Measurements from ENCODE around the gene CLEC4G.

Gene CLEC4G

DNA sequence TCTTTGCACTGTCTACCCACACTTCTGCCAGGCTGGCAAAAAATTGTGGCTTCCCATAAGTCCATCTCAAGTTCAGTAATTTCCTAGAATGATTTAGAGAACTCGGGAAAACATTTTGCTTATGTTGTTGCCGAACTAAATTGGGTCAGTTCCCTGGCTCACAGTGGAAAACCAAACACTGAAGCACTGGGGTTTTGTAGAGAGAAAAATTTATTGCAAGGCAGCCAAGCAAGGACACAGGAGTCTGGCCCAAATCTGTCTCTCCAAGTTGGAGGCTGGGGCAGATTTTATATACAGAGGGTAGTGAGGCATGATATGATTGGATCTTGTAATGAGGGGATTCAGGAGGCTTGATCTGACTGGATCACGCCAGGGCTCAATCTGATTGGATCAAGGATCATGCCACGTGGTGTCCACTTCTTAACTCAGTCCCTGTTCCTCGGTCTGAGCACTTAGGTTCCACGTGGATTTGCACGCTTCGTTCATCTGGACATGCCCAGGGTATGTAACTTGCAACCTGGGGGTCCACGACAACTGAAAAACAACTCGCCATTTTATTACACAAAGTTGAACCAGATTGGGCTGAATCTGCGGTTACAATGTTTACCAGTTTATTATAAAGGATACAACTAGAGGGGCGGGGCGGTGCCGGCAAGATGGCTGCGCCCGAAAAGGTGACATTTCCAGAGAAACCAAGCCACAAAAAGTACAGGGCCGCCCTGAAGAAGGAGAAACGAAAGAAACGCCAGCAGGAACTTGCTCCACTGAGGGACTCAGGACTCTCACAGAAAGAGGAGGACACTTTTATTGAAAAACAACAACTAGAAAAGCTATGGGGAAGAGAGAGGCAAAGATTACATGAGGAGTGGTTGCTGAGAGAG lies 8.1 kb upstream of the CLEC4G start:
- no peak overlapping the region for H2AFZ ChIP-seq (ENCODE audit: low read depth, low read length)
- H3K79me2 ChIP-seq (ENCODE audit: low read length): no peaks in the 10 kb centered on the region
- peaks cover 72% of the 10 kb centered on the region for H3K27me3 ChIP-seq (ENCODE audit: low read depth, low read length)
- no peaks in the 10 kb centered on the region for H3K36me3 ChIP-seq (replicated peaks; ENCODE audit: low read depth, low read length)
- H3K4me2 ChIP-seq (ENCODE audit: low read length): no peak overlapping the region
- TF ChIP-seq, protein P1, sequence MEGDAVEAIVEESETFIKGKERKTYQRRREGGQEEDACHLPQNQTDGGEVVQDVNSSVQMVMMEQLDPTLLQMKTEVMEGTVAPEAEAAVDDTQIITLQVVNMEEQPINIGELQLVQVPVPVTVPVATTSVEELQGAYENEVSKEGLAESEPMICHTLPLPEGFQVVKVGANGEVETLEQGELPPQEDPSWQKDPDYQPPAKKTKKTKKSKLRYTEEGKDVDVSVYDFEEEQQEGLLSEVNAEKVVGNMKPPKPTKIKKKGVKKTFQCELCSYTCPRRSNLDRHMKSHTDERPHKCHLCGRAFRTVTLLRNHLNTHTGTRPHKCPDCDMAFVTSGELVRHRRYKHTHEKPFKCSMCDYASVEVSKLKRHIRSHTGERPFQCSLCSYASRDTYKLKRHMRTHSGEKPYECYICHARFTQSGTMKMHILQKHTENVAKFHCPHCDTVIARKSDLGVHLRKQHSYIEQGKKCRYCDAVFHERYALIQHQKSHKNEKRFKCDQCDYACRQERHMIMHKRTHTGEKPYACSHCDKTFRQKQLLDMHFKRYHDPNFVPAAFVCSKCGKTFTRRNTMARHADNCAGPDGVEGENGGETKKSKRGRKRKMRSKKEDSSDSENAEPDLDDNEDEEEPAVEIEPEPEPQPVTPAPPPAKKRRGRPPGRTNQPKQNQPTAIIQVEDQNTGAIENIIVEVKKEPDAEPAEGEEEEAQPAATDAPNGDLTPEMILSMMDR (IDR thresholded peaks at IDR 0.05; ENCODE audit: low read depth, low read length): no peak
- TF ChIP-seq EZH2phosphoT487 (IDR thresholded peaks at IDR 0.05; ENCODE audit: low read depth): no peak
- H3K27ac ChIP-seq (ENCODE audit: low read length): no peak overlapping the region
- peaks cover 21% of the 10 kb centered on the region; the same call in 1 of the 2 replicates for H4K20me1 ChIP-seq (ENCODE audit: insufficient read depth, low read length)
- H3K4me1 ChIP-seq (ENCODE audit: low read length): peaks cover 24% of the 10 kb centered on the region
- H3K4me3 ChIP-seq (ENCODE audit: low read length): no peak overlapping the region
- H3K9me3 ChIP-seq (ENCODE audit: insufficient read depth, low read length): no peaks in the 10 kb centered on the region
- no peak overlapping the region for H3K9ac ChIP-seq (ENCODE audit: low read length)

DNA sequence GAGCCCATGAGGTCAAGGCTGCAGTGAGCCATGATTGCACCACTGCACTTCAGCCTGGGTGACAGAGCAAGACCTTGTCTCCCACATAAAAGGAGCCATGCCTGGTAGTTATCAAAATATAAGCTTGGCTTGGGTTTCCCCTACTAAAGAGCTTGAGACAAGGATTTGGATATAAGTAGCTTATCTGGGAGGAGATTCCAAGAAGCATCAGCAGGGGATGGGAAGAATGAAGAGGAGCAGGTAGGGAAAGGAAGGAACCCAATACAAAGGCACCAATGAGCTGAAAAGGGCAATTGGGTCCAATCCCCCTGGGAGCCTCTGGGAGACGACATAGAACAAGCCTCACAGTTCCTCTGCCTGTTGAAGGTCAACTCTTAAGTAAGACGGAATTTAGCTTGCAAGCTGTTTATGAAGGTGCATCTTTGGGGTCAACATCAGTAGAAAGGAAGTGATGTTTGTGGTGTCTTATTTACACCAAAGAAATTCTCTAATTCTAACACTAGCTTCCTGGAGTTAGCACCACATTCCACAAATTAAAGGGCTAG lies 7.4 kb upstream of the CLEC4G start:
- Histone ChIP-seq H3K27me3 (ENCODE audit: low read depth, low read length) (peaks cover 72% of the 10 kb centered on the region), H3K79me2 (ENCODE audit: low read length) (no peaks in the 10 kb centered on the region), H3K9me3 (ENCODE audit: insufficient read depth, low read length) (no peaks in the 10 kb centered on the region), H3K4me1 (ENCODE audit: low read length) (peaks cover 19% of the 10 kb centered on the region), H2AFZ (ENCODE audit: low read depth, low read length) (no peak overlapping the region), H3K9ac (ENCODE audit: low read length) (no peak overlapping the region), H3K4me3 (ENCODE audit: low read length) (no peak overlapping the region), H4K20me1 (ENCODE audit: insufficient read depth, low read length) (peaks cover 15% of the 10 kb centered on the region; the same call in 1 of the 2 replicates), H3K27ac (ENCODE audit: low read length) (no peak overlapping the region), H3K36me3 (replicated peaks; ENCODE audit: low read depth, low read length) (no peaks in the 10 kb centered on the region), H3K4me2 (ENCODE audit: low read length) (no peak overlapping the region)
- TF ChIP-seq, protein P1 (IDR thresholded peaks at IDR 0.05; ENCODE audit: low read depth, low read length): no peak
- TF ChIP-seq EZH2phosphoT487 (IDR thresholded peaks at IDR 0.05; ENCODE audit: low read depth): no peak

GRCh38 chr19:7738023-7738422 lies 6.1 kb upstream of the CLEC4G start:
- Histone ChIP-seq H3K4me2 (ENCODE audit: low read length) (no peak overlapping the region), H3K36me3 (replicated peaks; ENCODE audit: low read depth, low read length) (no peaks in the 10 kb centered on the region), H2AFZ (ENCODE audit: low read depth, low read length) (no peak overlapping the region), H3K9me3 (ENCODE audit: insufficient read depth, low read length) (no peaks in the 10 kb centered on the region), H3K4me3 (ENCODE audit: low read length) (no peak overlapping the region), H4K20me1 (ENCODE audit: insufficient read depth, low read length) (peaks cover 10% of the 10 kb centered on the region; the same call in 1 of the 2 replicates), H3K4me1 (ENCODE audit: low read length) (peaks cover 7% of the 10 kb centered on the region), H3K27ac (ENCODE audit: low read length) (no peak overlapping the region), H3K27me3 (ENCODE audit: low read depth, low read length) (peaks cover 72% of the 10 kb centered on the region), H3K9ac (ENCODE audit: low read length) (no peak overlapping the region), H3K79me2 (ENCODE audit: low read length) (no peaks in the 10 kb centered on the region)
- TF ChIP-seq, protein P1 (IDR thresholded peaks at IDR 0.05; ENCODE audit: low read depth, low read length): no peak
- no peak for TF ChIP-seq EZH2phosphoT487 (IDR thresholded peaks at IDR 0.05; ENCODE audit: low read depth)

GRCh38 chr19:7737215-7737614 lies 5.3 kb upstream of the CLEC4G start:
- Histone ChIP-seq H3K9ac (ENCODE audit: low read length) (no peak overlapping the region), H3K27ac (ENCODE audit: low read length) (no peak overlapping the region), H2AFZ (ENCODE audit: low read depth, low read length) (no peak overlapping the region), H3K4me2 (ENCODE audit: low read length) (no peak overlapping the region), H3K79me2 (ENCODE audit: low read length) (no peaks in the 10 kb centered on the region), H3K4me3 (ENCODE audit: low read length) (no peak overlapping the region), H3K36me3 (replicated peaks; ENCODE audit: low read depth, low read length) (no peaks in the 10 kb centered on the region), H3K27me3 (ENCODE audit: low read depth, low read length) (peaks cover 71% of the 10 kb centered on the region), H3K9me3 (ENCODE audit: insufficient read depth, low read length) (no peaks in the 10 kb centered on the region), H3K4me1 (ENCODE audit: low read length) (no peaks in the 10 kb centered on the region), H4K20me1 (ENCODE audit: insufficient read depth, low read length) (peaks cover 4% of the 10 kb centered on the region; the same call in 1 of the 2 replicates)
- TF ChIP-seq, protein P1 (IDR thresholded peaks at IDR 0.05; ENCODE audit: low read depth, low read length): no peak
- TF ChIP-seq EZH2phosphoT487 (IDR thresholded peaks at IDR 0.05; ENCODE audit: low read depth): no peak

Data from OCI-LY3 (cell line).